ENCODE measurements around the gene ZNF668. TPM values are rescaled to one million over a fixed set of nuclear protein-coding genes. Genes with fewer than 3 reads are reported as not detected.

The ZNF668 gene
- total RNA-seq (2022; extraction: Qiagen RNA extraction; ENCODE audit: low read depth), result 12.1 to 21.1 TPM (median 15.1 TPM) in 5 replicates

DNA sequence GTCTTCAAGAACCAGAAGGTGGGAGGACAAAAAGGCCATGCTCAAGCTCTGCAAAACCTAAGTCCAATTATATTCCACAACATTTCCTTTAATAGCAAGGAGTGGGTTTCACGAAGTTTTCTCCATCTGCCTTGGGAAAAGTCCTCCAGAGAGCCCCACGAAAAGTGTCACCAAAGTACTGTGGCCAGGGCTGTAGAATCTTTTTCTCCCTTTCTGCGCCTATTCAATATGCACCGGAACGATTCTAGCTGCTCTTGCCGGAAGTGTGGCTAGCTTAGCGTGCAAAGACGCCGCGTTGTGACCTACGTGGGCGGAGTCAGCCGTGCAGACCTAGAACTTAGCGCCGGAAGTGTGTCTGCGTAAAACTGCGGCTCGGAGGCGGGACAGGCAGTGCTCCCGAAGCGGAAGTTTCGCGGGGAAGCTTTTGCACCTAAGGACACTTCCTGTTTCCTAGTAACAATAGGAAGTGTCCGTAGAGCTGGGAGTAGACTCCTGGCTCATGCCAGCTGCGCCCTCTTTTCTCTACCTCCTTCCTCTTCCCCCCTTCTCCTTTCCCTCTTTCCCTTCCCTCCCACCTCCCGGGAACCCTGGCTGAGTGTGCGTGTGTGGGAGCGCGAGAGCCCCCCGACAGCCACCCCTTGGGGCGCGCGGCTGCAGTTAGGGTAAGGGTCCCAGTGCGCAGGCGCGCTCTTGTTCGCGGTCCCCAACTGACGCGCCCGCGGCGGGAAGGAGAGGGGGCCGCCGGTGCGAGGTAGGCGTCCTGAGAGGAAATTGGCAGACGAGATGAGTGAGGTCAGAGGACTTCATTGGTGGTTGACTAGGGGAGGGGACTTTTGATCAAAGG is at the start of gene ZNF668, which contains the start of gene ZNF646:
Gene ZNF668, minus strand, starts transcription at position 271 of the 844 bp plus-strand sequence. CDS start 9,781 bp downstream, outside the sequence.
Gene ZNF646, plus strand, starts transcription at position 453 of the 844 bp plus-strand sequence. CDS start 1,903 bp downstream, outside the sequence.

DNA sequence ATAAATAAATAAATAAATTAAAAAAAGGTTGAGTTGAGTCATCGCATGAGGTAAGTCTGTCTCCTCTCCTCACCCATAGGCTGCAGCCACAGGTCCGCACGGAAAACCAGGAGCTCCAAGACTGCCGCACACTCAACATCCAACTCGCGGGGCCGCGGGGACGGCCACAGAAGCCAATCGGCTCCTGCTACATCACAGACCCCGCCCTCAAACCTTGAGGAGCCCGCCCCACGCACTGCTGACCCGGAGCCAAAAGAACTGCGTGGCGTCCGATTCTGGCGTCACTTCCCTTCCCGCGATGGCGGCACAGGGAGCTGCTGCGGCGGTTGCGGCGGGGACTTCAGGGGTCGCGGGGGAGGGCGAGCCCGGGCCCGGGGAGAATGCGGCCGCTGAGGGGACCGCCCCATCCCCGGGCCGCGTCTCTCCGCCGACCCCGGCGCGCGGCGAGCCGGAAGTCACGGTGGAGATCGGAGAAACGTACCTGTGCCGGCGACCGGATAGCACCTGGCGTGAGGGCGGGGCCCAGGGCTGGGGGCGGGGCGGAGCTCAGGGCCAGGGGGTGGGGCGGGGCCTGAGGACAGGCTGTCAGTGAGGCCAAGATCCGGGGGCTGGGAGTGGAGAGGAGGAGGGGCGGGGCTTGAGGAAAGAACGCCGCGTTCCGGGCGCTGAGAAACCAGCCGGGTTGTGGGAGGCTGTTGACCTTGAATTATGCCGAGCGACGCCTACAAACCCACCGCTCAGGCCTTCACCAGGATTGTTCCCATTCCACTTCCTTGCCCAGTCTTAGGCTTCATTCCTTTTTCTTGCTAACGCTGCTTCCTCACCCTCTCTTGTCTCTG is 43.6 kb upstream of the ZNF668 start, which contains the start of gene KAT8:
Gene KAT8, plus strand, starts transcription at position 281 of the 839 bp plus-strand sequence. Its CDS starts 18 bp downstream, at position 299.

DNA sequence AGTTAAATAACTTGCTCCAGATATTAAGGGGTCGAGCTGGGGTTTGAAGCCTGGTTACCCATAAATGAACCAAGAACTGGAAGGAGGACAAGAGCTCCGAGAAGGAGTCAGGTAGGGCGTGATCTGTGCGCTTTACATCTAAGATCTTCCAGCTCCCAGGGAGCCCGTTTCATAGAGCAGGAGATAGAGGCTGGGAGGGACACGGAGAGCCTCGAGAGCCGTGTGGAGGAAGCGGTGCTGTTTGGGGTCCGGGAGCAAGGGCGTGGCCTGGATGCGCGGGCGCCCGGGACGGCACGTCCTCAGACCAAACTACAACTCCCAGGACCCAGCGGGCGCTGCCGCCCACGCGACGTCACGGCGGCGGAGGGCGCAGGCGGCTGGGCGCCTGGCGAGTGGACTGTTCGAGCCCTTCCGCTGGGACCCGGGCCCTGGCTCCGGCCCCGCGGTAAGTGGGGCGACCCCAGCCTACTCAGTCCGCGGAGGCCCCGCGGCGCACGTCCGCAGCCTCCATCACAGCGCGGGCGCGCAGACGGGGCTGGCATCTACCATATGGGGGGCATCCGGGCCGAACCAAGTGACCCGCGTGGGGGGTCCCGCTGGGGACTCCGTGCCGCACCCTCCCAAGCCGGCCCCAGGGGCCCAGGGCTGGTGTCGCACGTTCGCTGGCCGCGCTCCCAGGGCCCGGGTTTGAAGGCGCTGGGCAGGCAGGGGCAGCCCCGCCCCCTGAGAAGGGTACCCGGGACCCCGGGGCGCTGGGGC is 34.2 kb upstream of the ZNF668 start, which contains the start of gene BCKDK:
Gene BCKDK, plus strand, starts transcription at position 352 of the 759 bp plus-strand sequence. CDS start 838 bp downstream, outside the sequence.

DNA sequence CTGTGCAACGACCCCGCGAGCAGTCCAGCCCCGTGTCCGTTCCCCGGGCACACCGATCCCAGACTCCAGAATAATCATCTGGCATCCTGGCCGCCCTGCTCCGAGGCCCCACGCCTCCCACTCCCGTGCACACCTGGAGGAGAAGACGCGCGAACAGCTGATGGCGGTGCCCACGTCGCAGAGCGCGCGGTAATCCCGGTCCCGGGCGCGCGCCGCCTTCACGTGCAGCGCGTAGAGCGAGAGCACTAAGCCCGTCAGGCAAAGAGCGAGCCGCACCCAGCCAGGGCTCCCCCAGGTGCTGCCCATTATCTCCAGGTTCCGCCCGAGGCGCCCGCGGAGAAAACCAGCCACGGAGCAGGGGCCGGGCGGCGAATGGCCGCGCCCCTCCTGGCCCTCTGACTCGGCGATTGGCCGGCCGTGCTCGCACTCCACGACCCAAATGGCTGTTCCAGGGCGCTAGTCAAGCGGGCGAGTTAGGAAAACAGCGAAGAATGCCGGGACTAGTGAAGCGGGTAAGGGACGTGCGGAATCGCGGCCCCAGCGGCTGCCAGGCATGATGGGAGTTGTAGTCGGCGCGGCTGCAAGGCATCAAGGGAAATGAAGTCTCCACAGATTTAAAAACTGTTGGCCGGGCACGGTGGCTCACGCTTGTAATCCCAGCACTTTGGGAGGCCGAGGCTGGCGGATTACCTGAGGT is 20.5 kb upstream of the ZNF668 start, which contains the start of gene VKORC1:
Gene VKORC1, minus strand, starts transcription at position 374 of the 697 bp plus-strand sequence. Its CDS starts 68 bp downstream, at position 306.

DNA sequence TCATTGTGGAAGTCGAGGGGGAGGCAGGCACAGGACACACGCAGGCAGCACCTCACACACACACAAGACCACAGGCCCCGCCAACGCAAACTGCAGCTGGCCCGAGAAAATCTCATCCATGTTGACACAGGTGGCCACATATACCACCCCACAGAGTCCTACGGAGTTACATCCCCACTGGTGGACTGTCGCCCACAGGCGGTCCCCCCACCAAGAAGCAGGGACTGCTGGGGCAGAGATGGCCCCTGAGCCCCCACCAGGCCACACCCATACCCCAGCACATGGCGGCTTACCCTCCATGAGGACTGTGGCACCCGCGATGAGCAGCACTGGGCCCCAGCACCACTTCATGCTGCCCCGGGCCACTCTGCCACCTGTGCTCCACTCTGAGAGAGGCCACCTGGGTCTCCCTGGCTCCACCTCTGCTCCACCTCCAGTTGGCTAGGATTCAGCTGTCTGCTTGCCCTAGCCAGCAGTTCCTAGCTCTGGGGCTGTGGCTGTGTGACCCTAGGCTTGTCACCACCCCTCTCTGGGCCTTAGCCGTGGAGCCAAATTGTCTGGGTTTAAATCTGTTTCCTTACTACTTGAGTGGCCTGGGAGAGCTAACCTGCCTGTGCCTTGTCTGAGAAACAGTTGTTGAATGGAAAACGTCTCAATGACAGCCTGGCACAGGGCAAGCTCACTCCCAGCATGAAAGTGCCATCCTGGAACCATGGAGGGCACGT is 14.6 kb upstream of the ZNF668 start, which contains the start of gene PRSS53:
Gene PRSS53, minus strand, starts transcription at position 485 of the 725 bp plus-strand sequence. Its CDS starts 134 bp downstream, at position 351.

DNA sequence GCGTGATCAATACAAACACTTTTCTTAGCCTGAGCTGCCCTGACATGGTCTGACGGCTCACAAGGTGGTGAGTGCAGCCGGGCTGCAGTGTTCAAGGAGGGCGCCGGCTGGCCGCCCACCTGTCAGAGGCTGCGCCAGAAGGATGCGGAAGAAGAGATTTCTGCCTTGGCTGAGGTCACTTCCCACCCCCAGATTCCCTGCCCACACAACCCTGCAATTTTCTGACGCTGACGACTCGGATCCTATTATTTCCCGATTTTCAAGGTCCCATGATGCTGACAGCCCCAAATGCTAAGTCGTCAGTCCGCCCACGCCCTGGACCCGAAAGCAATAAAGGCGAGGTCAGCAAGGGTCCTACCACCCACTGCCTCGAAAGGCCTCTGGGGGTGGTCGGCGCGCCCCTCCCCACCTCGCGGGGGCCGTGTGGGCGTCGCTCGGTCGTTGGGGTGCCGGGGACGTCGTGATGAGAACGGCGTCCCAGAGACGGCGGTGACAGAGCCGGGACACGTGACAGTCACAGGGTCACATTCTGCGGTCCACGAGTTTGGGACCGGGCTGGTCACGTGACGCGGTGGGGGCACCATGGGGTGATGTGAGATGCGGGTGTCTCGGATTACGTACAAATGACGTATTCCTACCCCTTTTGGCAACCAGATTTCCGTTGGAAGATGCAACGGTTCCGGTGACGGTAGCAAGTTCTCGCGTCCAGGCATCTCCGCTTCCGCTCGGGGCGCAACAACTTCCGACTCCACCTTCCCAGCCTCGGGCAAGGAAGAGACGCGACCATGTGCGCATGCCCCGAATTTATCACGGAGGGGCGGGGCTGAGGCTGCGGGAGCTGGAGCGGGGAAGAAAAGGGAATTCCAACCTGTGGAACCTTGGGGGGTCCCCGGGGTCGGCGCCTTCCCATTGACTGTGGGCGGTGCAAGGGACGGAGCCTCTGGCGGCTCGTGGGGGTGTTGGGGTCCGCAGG is 41.0 kb downstream of the ZNF668 start, which contains the start of gene STX4:
Gene STX4, plus strand, starts transcription at position 823 of the 973 bp plus-strand sequence. CDS start 248 bp downstream, outside the sequence.

Other genes with a start within 250 kb of the ZNF668 start
- 26.1 to 42.8 TPM (median 37.7 TPM) in 5 replicates for gene BCL7C, start 180.2 kb downstream of the ZNF668 start, total RNA-seq (2022; extraction: Qiagen RNA extraction; ENCODE audit: low read depth)
- gene CTF1, start 177.6 kb downstream of the ZNF668 start, total RNA-seq (2022; extraction: Qiagen RNA extraction; ENCODE audit: low read depth), result 0.13 to 0.39 TPM (median 0.23 TPM) in 4 of 5 replicates, not detected in the other
- 12.9 to 20.9 TPM (median 19.0 TPM) in 5 replicates for gene FBXL19, start 150.7 kb downstream of the ZNF668 start, total RNA-seq (2022; extraction: Qiagen RNA extraction; ENCODE audit: low read depth)
- gene ORAI3, start 125.2 kb downstream of the ZNF668 start, total RNA-seq (2022; extraction: Qiagen RNA extraction; ENCODE audit: low read depth), result 10.0 to 14.0 TPM (median 12.7 TPM) in 5 replicates
- gene SETD1A, start 116.5 kb downstream of the ZNF668 start, total RNA-seq (2022; extraction: Qiagen RNA extraction; ENCODE audit: low read depth), result 13.9 to 22.3 TPM (median 19.3 TPM) in 5 replicates
- gene HSD3B7, start 89.0 kb downstream of the ZNF668 start, total RNA-seq (2022; extraction: Qiagen RNA extraction; ENCODE audit: low read depth), result 14.0 to 17.1 TPM (median 14.3 TPM) in 5 replicates
- 1.5 to 2.2 TPM (median 2.0 TPM) in 5 replicates for gene STX1B, start 63.6 kb downstream of the ZNF668 start, total RNA-seq (2022; extraction: Qiagen RNA extraction; ENCODE audit: low read depth)
- gene STX4, start 40.7 kb downstream of the ZNF668 start, total RNA-seq (2022; extraction: Qiagen RNA extraction; ENCODE audit: low read depth), result 57.2 to 70.6 TPM (median 65.1 TPM) in 5 replicates
- gene ZNF646, start 182 bp upstream of the ZNF668 start, total RNA-seq (2022; extraction: Qiagen RNA extraction; ENCODE audit: low read depth), result 8.4 to 10.9 TPM (median 10.0 TPM) in 5 replicates
- 1.00 to 2.0 TPM (median 1.1 TPM) in 5 replicates for gene PRSS53, start 14.7 kb upstream of the ZNF668 start, total RNA-seq (2022; extraction: Qiagen RNA extraction; ENCODE audit: low read depth)
- gene VKORC1, start 20.6 kb upstream of the ZNF668 start, total RNA-seq (2022; extraction: Qiagen RNA extraction; ENCODE audit: low read depth), result 105 to 143 TPM (median 141 TPM) in 5 replicates
- gene BCKDK, start 34.1 kb upstream of the ZNF668 start, total RNA-seq (2022; extraction: Qiagen RNA extraction; ENCODE audit: low read depth), result 39.1 to 56.9 TPM (median 51.7 TPM) in 5 replicates
- gene KAT8, start 43.4 kb upstream of the ZNF668 start, total RNA-seq (2022; extraction: Qiagen RNA extraction; ENCODE audit: low read depth), result 41.4 to 47.3 TPM (median 43.6 TPM) in 5 replicates
- gene PRSS8, start 61.5 kb upstream of the ZNF668 start, total RNA-seq (2022; extraction: Qiagen RNA extraction; ENCODE audit: low read depth), result 0.72 to 1.1 TPM (median 0.85 TPM) in 5 replicates
- 0.59 to 1.5 TPM (median 1.1 TPM) in 5 replicates for gene PRSS36, start 75.8 kb upstream of the ZNF668 start, total RNA-seq (2022; extraction: Qiagen RNA extraction; ENCODE audit: low read depth)
- 517 to 557 TPM (median 522 TPM) in 5 replicates for gene FUS, start 105.9 kb upstream of the ZNF668 start, total RNA-seq (2022; extraction: Qiagen RNA extraction; ENCODE audit: low read depth)
- 31.2 to 47.1 TPM (median 36.9 TPM) in 5 replicates for gene PYCARD, start 128.5 kb upstream of the ZNF668 start, total RNA-seq (2022; extraction: Qiagen RNA extraction; ENCODE audit: low read depth)
- gene TRIM72, start 139.9 kb upstream of the ZNF668 start, total RNA-seq (2022; extraction: Qiagen RNA extraction; ENCODE audit: low read depth), result 0.02 to 0.08 TPM (median 0.03 TPM) in 5 replicates
- not detected in 5 replicates for gene PYDC1, start 142.9 kb upstream of the ZNF668 start, total RNA-seq (2022; extraction: Qiagen RNA extraction; ENCODE audit: low read depth)
- 0.91 to 2.1 TPM (median 1.8 TPM) in 5 replicates for gene ITGAM, start 185.7 kb upstream of the ZNF668 start, total RNA-seq (2022; extraction: Qiagen RNA extraction; ENCODE audit: low read depth)

Data from A549 treated with GW870086 at 1 μM for 4 hours (cell line).